ENCODE measurements around the gene OR2A42. TPM values are rescaled to one million over a fixed set of nuclear protein-coding genes. Genes with fewer than 3 reads are reported as not detected.
"Not testable (repeated sequence)": the region's sequence is repeated elsewhere in the genome, so short reads cannot be mapped to it uniquely, and the experiment has no call there.

The OR2A42 gene, protein sequence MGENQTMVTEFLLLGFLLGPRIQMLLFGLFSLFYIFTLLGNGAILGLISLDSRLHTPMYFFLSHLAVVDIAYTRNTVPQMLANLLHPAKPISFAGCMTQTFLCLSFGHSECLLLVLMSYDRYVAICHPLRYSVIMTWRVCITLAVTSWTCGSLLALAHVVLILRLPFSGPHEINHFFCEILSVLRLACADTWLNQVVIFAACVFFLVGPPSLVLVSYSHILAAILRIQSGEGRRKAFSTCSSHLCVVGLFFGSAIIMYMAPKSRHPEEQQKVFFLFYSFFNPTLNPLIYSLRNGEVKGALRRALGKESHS
- polyA plus RNA-seq (ENCODE audit: insufficient read length in 3 of 3), result 1 to 10 TPM in 2 of 3 donors, under 1 TPM in 1; 0.58 to 2.7 (median 2.5) TPM
- long read RNA-seq, donor 1, partial matches to known transcripts, result 0 of 1 reads
- long read RNA-seq, donor 1, other reads (novel, unspliced or antisense), result 0 of 1 reads
- long read RNA-seq, donor 2, result 0 reads
- long read RNA-seq, donor 3, result 0 reads
- long read RNA-seq, donor 4, result 0 reads
- long read RNA-seq, donor 5, result 0 reads
- long read RNA-seq, donor 6, partial matches to known transcripts, result 6 of 7 reads
- long read RNA-seq, donor 6, other reads (novel, unspliced or antisense), result 0 of 7 reads
- long read RNA-seq, donor 7, result 0 reads
- long read RNA-seq, donor 8, result 0 reads
- long read RNA-seq, donor 9, result 0 reads
- long read RNA-seq, donor 10, result 0 reads
- long read RNA-seq, donor 11, result 0 reads
- long read RNA-seq, donor 12, partial matches to known transcripts, result 0 of 2 reads
- long read RNA-seq, donor 12, other reads (novel, unspliced or antisense), result 0 of 2 reads
- long read RNA-seq, donor 13, partial matches to known transcripts, result 0 of 1 reads
- long read RNA-seq, donor 13, other reads (novel, unspliced or antisense), result 0 of 1 reads
- long read RNA-seq, donor 14, partial matches to known transcripts, result 0 of 1 reads
- long read RNA-seq, donor 14, other reads (novel, unspliced or antisense), result 0 of 1 reads
- long read RNA-seq, donor 15, partial matches to known transcripts, result 0 of 5 reads
- long read RNA-seq, donor 15, other reads (novel, unspliced or antisense), result 5 of 5 reads
- long read RNA-seq, donor 16, result 0 reads

DNA sequence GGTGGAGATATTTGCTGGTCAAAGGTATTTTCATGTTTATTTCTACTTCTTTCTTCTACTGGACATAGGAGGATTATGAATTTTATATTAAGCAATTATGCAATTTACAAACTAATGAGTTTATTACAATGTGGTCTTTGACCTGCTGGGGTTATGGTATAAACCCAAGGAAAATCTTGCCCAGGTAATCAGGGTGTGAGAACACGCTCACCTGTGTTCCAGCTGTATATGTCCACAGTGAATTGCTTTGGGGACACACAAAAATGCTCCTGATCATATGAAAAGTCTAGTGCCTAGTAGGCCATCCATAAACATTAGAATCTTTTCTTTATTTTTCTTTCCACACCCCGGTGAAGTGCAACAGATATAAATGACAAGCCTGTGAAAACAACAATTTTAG is at the start of gene OR2A42:
Gene OR2A42 (minus strand): TSS at position 241 of the 400 bp plus-strand sequence. CDS start 6,762 bp downstream, outside the sequence.
- not testable (repeated sequence) for DNase-seq

DNA sequence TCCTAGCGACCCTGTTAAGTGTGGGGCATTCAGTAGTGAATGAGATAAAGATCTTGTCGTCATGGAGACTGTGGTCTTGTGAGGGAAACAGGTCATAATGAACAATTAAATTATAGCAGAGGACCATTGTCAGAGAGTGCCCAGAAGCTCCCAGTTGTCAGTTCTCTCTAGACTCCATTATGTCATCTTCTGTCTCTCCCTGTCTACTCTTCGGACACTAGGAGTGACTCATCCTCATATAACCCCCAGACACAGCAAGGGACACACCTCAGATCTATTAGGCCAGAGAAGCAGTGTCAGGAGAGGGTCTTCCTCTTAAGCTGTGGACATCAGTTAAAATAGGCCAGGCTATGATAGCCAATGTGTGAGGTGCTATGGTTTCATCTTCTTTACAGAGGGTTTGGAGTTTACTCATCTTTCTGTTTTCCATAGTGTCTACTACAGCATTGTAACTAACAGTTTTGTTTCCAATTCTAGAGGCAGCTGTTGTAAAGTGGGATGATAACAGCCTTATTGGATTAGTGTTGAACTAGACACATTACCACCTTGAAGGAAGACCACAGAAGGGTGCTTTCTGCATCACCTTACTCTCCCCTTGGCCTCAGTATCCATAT is 47.9 kb upstream of the OR2A42 start:
- DNase-seq, result not testable (repeated sequence)

DNA sequence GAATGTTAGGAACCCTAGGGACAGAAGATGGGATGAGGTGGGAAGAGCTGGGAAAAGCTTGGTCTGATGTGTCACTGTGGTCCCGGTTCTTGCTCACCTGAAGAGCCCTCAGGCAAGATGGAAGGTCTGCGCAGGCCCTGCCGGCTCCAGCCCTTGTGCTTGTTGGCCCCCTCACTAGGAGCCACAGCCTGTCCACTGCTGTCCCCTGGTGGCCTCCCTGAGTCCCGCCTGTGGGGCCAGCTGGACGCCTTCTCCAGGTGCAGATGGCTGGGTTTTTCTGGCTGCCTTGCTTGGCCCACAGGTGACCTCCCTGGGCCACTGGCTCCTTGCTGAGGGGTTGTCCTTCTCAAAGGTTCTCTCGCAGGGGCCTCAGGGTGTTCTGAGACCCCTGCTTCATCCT is 44.3 kb upstream of the OR2A42 start:
- not testable (repeated sequence) for DNase-seq

DNA sequence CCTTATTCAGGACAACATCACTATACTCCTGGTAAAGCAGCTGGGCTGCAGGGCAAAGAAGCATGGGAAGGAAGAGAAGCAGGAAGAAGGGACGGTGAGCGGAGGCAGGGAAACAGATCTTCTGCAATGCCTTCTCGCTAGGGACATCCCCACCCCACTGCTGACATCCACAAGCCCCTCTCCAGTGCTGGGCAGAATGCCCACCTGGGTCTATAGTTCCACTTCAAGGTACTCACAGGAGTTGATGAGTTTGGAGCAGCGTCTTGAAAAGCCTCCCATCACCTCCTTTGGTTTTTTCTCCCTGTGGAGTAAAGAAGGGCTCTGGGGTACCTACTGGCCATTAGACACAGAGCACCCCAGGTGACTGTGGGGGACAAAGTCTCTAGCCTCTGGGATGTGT is 43.1 kb upstream of the OR2A42 start:
- not testable (repeated sequence) for DNase-seq

DNA sequence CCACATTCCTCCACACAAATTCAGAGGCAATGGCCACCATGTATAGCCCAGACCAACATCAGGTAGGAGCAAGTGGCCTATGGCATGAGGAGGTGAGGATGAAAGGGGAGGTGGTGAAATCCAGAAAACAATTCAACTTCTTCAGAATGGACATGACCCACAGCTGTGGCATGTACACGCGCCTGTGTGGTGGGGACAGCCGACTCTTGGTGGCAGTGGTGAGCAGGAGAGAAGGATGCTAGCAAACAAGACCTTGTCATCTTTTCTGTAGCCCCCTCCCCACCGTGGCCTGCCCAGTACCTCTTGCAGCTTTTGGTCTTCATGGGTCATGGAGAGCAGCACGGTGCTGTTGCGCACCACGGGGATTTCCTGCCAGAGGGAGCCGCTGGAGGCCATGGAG is 42.6 kb upstream of the OR2A42 start:
- DNase-seq, result not testable (repeated sequence)

DNA sequence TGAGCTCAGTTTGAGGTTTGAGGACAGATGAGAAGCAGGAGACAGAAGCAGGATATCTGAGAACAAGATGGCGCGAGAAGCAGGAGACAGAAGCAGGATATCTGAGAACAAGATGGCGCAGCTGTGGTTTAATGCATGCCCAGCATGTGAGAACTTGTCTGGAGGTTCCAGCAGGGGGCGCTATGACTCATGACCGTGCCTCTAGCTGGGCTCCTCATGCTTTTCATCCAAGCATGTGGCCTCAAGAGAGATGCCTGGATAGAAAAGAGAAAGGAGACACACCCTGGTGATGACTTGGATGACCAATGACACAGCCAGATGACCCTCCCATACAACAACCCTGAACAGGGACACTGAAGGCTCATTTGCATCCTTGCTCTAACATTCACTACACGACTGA is 40.6 kb upstream of the OR2A42 start:
- not testable (repeated sequence) for DNase-seq

DNA sequence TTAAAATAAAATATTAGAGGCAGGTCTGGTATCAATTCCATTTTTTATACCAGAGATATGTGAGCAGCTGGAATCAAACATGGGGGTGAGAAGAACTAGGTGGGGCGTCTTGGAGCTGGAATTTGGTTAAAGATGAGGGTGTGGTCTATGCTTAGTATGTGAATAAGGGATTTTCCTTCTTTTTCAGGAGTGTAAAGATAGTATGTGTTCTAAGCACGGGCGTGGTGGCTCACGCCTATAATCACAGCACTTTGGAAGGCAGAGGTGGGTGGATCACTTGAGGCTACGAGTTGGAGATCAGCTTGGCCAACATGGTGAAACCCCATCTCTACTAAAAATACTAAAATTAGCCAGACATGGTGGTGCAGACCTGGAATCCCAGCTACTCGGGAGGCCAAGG is 35.9 kb upstream of the OR2A42 start:
- DNase-seq, result not testable (repeated sequence)

DNA sequence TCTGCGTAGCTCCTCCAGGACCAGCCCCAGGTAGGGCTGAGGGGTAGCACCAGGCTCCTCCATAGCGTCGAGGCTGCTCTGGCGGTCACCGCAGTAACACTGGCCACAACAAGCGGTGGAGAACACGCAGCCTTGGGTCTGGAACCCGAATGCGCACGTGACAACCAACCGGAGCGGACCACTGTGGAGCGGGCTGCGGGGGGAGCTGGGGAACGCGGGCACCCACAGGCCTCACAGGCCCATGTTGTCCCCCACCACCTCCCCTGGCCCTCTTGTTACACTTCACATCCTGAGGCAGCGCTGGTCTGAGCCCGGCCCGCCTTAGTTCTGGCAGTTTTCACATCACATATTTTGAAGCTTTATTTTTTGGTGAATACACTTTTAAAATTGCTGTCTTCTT is 29.8 kb upstream of the OR2A42 start, which contains the start of gene CTAGE8:
Gene CTAGE8 (minus strand): TSS at position 101 of the 400 bp plus-strand sequence. CDS start 38 bp downstream, at position 63.
- not testable (repeated sequence) for DNase-seq

DNA sequence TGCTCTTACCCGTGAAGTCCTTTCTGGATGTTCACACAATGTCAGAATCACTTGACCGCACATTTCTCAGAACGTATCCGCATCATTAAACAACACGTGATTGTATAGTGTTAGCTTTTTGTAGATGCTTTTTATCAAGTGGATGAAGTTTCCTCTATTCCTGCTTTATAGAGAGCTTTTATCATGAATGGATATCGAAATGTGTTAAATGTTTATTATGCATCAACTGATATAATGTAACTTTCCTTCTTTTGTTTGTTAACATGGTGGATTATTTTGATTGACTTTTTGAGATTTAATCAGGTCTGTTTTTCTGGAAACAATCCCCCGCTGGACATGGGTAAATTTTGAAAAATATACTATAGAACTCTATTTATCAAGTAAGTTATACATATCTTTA is 25.3 kb upstream of the OR2A42 start, which contains the start of gene OR2A7:
Gene OR2A7 (minus strand): TSS at position 101 of the 400 bp plus-strand sequence. CDS start 5,164 bp downstream, outside the sequence.
- not testable (repeated sequence) for DNase-seq

DNA sequence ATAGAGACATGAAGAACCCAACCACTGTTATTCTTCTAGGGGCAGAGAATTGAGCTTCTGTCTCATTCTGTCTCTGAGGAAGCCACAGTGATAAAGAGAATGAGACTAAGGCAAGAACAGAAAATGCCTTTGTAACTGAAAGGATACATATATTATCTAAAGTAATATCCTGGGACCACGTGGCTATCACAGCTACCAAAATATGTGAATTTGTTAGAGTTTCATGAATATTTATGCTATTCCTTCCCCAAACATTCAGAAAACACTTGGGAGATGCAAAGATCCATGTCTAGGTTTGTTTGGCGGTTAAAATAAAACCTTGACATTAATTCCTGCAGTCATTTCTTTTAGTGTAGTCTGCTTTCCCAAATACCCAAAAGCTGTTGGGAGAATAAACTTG is 22.7 kb upstream of the OR2A42 start:
- not testable (repeated sequence) for DNase-seq

DNA sequence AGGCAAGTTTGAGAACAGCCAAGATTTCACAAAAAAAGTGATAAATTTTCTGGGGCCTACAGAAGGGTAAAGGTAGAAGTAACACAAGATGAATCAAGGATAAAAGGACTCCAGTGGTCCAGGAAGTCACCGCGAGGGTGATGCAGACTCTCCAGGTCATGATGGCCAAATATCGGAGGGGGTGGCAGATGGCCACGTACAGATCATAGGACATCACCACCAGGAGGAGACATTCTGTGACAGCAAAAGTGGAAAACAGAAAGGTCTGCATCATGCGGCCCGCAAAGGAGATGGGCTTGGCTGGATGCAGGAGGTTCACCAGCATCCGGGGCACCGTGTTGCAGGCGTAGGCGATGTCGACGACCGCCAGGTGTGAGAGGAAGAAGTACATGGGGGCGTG is 19.7 kb upstream of the OR2A42 start:
- DNase-seq, result not testable (repeated sequence)

DNA sequence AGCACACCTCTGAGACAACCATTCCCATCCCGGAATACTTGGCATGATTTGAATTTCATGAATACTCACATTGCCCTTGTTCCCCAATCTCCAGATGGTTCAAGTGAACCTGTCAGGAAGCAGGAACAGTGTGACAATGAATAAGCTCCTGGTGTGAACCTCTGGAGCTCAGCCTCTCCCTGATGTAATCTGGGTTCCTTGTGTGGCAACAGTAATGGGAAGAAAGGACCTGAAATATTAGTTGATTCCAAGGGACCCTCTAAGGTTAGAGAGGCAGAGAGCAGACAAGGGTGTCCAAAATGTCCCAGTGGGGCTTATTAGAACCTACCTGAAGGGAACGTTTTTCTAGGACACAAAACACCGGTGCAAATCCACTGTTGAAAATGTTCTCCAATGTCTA is 16.7 kb upstream of the OR2A42 start:
- DNase-seq, result no peak

DNA sequence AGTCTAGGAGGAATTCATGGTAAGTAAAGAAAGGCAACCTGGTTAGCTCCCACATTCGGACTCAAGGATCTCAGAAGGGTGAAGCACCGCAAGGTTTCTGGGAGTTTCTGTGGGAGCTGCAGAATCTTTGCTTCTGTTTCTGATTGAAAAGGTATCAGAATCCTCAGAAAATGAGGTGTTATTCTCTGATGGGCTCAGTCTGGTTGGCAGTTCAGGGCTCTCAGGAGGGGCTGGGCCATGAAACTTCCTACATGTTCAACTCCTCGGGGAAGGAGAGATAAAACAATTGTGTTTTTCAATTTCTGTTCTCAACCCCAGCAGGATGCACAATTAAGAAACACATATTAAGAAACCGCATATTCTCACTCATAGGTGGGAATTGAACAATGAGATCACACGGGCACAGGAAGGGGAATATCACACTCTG is 16.1 kb upstream of the OR2A42 start:
- no peak for DNase-seq

DNA sequence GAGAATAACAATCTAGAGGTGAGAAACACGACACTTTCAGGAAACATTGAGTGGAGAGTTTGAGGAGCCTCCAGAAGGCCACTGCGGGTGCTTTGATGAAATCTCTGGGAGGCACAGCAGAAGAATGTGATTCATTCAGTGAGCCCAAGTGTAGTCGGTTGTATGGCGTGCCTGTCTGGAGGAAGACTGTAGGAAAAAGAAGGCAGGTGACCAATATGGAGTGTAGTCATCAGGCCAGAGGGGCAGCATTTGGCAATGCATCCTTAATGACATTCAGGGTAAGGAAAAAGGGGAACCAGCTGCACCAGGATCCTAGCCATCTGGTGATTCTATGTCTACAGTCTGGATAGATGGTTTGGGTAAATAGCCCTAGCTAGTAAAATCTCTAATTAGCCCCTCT is 12.9 kb upstream of the OR2A42 start:
- not testable (repeated sequence) for DNase-seq

DNA sequence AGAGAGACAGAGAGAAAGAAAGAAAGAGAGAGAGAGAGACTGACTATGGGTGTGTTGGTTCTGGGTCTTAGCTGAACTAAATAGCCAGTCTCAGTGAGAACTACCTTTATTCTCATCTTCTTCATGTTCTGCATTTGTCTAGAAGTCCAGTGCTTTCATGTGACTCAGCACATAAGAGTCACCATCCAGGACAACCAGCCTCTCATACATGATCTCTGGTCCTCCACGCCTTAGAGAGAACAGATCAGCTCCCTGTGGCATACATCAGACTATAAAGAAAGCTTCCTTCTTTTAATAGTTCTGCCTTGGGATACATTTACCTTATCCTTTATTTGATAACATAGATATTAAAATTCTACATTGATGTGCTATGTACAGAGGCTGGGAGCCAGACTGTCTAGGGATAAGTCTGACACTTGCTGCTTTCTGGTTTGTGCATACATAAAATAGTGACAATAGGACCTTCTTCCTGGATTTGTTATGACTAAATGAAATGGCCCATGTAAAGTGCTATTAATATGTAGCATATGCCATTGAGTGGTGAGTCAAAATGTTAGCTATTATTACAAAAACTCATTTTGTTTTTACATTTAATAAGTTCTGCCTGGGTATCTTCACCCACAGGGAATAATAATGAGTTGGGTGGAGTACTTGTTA is 8.4 kb upstream of the OR2A42 start:
- not testable (repeated sequence) for DNase-seq

DNA sequence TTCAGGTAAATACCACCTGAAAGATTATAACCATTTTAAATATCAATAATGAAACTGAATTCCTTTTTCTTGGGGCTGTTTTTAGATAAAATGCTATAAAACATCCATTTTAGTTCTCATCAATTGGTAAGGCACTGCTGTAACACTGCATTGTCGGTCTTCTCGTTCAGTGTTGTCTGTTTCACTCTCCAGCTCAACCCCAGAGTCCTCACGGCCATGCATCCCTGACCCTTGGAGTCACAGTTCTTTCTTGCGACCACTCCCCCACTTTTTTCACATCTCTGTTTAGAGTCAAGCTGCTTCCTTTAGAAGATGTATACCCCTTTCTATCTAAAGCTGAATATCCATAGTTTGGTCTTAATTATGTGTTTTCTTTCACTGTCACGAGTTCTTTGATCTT is 7.6 kb upstream of the OR2A42 start:
- not testable (repeated sequence) for DNase-seq

DNA sequence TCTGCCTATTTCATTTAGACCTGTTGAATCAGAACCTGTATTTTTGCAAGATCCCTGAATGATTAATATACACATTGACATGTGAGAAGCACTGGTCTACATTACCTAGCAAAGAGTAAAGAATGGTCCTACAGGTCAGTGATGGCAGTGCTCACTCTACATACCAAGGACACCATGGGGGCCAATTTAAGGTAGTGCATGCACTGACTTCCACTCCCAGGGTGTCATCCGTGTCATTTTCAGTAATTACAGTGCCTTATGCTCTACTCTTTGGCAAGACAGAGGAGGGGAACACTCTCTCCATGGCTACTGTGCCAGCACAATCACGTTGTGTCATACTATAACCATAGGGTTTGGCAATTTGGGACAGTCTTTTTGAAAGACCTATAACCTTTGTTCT is 6.0 kb upstream of the OR2A42 start:
- DNase-seq, result not testable (repeated sequence)

DNA sequence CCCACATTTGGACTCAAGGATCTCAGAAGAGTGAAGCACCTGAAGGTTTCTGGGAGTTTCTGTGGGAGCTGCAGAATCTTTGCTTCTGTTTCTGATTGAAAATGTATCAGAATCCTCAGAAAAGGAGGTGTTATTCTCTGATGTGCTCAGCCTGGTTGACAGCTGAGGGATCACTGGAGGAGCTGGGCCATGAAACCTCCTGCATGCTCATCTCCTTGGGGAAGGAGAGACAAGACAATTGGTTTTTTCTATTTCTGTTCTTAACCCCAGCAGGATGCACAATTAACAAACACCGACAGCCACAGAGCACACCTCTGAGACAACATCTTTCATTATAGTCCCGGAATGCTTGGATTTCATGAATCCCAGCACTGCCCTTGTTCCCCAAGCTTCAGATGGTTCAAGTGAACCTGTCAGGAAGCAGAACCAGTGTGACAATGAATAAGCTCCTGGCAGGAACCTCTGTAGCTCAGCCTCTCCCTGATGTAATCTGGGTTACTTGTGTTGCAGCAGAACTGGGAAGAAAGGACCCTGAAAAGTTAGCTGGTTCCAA is 799 bp downstream of the OR2A42 start:
- DNase-seq, result not testable (repeated sequence)

DNA sequence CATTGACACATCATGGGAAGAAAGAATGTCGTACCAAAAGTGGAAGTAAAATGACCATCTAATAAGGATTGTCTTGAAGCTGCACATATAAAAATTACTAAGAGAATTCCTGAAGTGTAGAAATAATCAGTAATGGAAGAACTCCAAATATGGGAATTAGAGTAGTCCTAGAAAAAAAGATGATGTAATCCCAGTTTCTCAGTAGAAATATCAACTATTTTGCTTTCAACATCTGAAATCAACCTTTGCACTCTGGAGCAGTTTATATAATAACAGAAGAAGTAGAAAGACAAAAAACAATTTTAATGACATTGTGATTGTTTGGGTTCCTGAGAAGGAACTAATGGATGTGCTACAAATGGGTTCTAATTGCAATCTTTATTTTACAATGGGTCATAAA is 6.4 kb downstream of the OR2A42 start:
- not testable (repeated sequence) for DNase-seq

DNA sequence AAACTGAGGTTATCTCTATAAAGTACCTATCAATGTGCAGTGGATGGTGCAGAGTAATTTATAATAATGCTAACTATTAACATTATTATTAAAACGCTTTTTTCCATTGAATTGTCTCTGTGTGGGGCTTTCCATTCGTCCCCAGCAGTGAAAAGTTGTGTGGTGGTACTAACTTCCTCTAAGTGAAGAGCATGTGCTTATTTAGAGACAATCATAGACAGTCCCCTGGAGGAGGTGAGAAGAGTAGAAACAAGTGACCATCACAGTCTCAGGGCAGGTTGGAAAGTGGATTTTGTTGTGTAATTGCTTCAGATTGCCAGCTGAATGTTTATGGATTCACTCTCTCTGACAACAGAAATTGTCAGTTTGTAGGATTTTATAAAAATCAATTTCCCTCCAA is 8.4 kb downstream of the OR2A42 start:
- DNase-seq, result not testable (repeated sequence)
